HL-60 (cell line): Measurements from ENCODE around the gene RBM43.

Experiments used
- DNase-seq, 2 experiments: peaks; one replicate each; pipeline ENCODE4 v3.0.0-alpha.2; 2010 to 2020; ENCODE audit warnings: low read depth in 1 of 2, low spot score in 1 of 2
- H3K27ac ChIP-seq: fragments of 250-450 bp; sonication (Bioruptor Pico); replicated peaks from 2 replicates; pipeline ENCODE4 v1.5.1; 2020; ENCODE audit warnings: mild to moderate bottlenecking, moderate library complexity
- H3K27me3 ChIP-seq: fragments of 250-450 bp; sonication (Bioruptor Pico); 2 replicates; pipeline ENCODE4 v1.5.1; 2021; ENCODE audit warnings: mild to moderate bottlenecking, moderate library complexity; ENCODE audit not compliant: insufficient read depth, poor library complexity, severe bottlenecking
- H3K4me3 ChIP-seq: replicated peaks from 2 replicates; pipeline ENCODE4 v1.5.1; 2011; ENCODE audit warnings: mild to moderate bottlenecking, control low read depth, low read length; ENCODE audit not compliant: insufficient read depth
- GABPA ChIP-seq: IDR thresholded peaks from 2 replicates; pipeline ENCODE4 v1.6.1; 2012; ENCODE audit warnings: low read depth
- POLR2AphosphoS5 ChIP-seq: IDR thresholded peaks from 2 replicates; pipeline ENCODE4 v1.6.1; 2012; ENCODE audit warnings: low read depth
- SPI1 ChIP-seq: IDR thresholded peaks from 2 replicates; pipeline ENCODE4 v1.6.1; 2012; ENCODE audit warnings: low read depth, mild to moderate bottlenecking, borderline replicate concordance
- TF ChIP-seq, protein P1 (sequence below): IDR thresholded peaks from 2 replicates; pipeline ENCODE4 v1.6.1; 2012; ENCODE audit warnings: low read depth; ENCODE audit not compliant: insufficient replicate concordance
- TF ChIP-seq, protein P2 (sequence below): IDR thresholded peaks from one replicate; pipeline ENCODE4 v1.5.1; 2011; ENCODE audit warnings: low read length, control low read depth, inconsistent platforms; ENCODE audit not compliant: insufficient read depth

Gene RBM43

DNA sequence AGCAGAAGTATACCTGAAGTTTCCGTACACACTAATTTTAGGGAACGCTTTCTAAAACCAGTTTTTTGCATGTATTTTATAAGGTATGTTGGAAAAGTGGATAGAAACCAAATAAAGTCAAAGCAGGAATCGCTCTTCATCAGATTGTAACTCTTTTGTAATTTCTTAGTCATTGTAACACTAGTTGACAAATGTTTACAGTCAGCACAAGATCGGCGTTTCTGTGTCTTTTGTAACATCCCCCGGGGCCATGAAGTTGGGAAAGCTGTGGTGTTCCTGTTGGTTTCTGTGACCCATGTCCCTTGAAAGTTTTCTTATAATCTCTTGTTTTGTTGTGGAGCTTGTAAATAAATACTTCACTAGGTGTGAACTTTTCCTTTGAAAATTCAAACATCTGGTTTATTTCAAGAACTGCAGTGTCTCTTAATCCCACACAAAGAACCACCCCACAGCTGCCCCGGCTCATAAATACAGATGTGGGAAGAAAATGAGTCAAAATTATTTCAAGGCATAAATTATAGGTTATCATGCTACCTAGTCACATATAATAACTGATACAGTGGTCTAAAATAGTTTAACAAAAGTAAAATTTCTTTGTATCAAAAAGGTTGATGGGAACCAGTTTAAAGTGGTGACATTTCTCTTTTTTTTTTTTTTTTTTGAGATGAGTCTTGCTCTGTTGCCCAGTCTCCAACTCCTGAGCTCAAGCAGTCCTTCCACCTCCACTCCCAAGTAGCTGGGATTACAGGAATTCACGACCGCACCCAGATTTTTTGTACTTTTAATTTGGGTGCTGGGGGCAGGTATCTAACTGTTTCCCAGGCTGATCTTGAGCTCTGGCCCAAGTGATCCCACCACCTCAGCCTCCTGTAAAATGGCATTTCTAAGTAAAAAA is 28.6 kb upstream of the RBM43 start:
- Histone ChIP-seq H3K27me3 (no peaks in the 10 kb centered on the region), H3K27ac (peak overlapping the region; percentile 100), H3K4me3 (peak overlapping the region; percentile 51)
- TF ChIP-seq POLR2AphosphoS5: no peak
- TF ChIP-seq, protein P1, sequence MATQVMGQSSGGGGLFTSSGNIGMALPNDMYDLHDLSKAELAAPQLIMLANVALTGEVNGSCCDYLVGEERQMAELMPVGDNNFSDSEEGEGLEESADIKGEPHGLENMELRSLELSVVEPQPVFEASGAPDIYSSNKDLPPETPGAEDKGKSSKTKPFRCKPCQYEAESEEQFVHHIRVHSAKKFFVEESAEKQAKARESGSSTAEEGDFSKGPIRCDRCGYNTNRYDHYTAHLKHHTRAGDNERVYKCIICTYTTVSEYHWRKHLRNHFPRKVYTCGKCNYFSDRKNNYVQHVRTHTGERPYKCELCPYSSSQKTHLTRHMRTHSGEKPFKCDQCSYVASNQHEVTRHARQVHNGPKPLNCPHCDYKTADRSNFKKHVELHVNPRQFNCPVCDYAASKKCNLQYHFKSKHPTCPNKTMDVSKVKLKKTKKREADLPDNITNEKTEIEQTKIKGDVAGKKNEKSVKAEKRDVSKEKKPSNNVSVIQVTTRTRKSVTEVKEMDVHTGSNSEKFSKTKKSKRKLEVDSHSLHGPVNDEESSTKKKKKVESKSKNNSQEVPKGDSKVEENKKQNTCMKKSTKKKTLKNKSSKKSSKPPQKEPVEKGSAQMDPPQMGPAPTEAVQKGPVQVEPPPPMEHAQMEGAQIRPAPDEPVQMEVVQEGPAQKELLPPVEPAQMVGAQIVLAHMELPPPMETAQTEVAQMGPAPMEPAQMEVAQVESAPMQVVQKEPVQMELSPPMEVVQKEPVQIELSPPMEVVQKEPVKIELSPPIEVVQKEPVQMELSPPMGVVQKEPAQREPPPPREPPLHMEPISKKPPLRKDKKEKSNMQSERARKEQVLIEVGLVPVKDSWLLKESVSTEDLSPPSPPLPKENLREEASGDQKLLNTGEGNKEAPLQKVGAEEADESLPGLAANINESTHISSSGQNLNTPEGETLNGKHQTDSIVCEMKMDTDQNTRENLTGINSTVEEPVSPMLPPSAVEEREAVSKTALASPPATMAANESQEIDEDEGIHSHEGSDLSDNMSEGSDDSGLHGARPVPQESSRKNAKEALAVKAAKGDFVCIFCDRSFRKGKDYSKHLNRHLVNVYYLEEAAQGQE: no peak
- TF ChIP-seq, protein P2, sequence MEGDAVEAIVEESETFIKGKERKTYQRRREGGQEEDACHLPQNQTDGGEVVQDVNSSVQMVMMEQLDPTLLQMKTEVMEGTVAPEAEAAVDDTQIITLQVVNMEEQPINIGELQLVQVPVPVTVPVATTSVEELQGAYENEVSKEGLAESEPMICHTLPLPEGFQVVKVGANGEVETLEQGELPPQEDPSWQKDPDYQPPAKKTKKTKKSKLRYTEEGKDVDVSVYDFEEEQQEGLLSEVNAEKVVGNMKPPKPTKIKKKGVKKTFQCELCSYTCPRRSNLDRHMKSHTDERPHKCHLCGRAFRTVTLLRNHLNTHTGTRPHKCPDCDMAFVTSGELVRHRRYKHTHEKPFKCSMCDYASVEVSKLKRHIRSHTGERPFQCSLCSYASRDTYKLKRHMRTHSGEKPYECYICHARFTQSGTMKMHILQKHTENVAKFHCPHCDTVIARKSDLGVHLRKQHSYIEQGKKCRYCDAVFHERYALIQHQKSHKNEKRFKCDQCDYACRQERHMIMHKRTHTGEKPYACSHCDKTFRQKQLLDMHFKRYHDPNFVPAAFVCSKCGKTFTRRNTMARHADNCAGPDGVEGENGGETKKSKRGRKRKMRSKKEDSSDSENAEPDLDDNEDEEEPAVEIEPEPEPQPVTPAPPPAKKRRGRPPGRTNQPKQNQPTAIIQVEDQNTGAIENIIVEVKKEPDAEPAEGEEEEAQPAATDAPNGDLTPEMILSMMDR: no peak
- TF ChIP-seq SPI1: no peak
- no peak; the same call in 1 of the 2 replicates for TF ChIP-seq GABPA
- peak; percentile 57 to 74 for DNase-seq

DNA sequence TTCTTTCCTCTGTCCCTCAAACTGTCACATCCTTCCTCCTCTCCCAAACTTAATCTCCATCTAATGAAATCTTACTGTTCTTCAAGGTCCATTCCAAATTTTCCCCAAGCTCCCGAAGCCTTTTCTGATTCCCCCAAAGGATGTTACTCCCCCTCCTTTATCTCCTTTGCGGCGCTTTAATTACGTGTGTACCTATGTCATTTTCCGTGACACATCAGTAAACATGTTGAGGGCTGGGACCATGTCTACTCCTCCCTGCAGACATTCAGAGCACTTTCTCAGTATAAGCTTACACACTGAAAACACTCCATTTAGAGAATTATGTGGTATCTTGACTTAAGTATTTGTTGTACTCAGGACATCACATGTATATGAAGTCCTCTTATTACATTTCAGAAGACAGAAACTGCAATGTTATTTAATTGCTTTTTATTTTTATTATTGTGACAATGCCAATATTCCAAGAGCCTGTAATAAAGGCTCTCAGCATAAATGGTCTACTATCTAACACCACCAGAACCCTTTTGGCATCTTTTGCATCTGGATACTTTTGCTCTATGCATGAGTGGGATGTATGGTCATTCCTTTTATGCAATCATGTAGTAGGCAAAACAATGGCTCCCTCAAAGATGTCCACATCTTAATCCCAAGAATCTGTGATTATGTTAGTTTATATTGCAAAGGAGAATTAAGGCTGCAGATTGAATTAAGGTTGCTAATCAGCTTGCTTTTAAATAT is 26.0 kb upstream of the RBM43 start:
- H3K4me3 ChIP-seq: peak overlapping the region; percentile 51

DNA sequence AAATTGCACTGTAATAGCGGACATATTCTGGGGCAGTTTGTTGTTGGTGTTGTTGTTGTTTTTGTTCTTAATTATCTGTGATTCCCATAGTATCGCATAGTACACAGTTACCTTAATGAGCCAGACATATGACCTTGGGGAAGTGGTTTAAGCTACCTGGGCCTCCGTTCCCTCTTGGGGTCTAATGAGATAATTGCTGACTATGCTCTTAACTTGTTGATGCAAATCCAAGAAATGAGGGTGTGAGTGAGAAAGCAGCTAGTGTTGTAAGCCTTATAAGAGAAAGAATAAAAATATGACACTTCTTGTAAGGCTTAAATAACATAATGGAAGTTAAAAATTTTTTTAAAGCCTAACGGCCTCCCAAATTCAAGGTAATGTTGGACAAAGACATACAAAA is 20.7 kb upstream of the RBM43 start:
- TF ChIP-seq GABPA: no peak
- TF ChIP-seq SPI1: no peak
- TF ChIP-seq POLR2AphosphoS5: no peak
- TF ChIP-seq, protein P1: no peak
- TF ChIP-seq, protein P2: no peak
- no peak overlapping the region for H3K4me3 ChIP-seq
- H3K27me3 ChIP-seq: no peaks in the 10 kb centered on the region
- no peak for DNase-seq
- no peak overlapping the region for H3K27ac ChIP-seq

More for the DNA sequence above, 26.0 kb upstream of the RBM43 start:
- Histone ChIP-seq H3K27ac (peak overlapping the region; percentile 100), H3K27me3 (no peaks in the 10 kb centered on the region)
- no peak for TF ChIP-seq GABPA
- TF ChIP-seq SPI1: no peak
- TF ChIP-seq POLR2AphosphoS5: no peak
- TF ChIP-seq, protein P2: no peak
- TF ChIP-seq, protein P1: no peak
- DNase-seq: peak; percentile 11 to 32
